KG1 (cell line): ENCODE results near the gene SLAMF6.

Source experiments
- DNase-seq: peaks from one replicate; lab custom pipeline; 2025; lab: John Stamatoyannopoulos, UW

Gene SLAMF6

GRCh38 chr1:160467576-160467975 is 55.5 kb downstream of the SLAMF6 start:
- no peak for DNase-seq

GRCh38 chr1:160466961-160467360 is 56.1 kb downstream of the SLAMF6 start:
- no peak for DNase-seq

- no peak for DNase-seq
Measured at GRCh38 chr1:160465123-160465522, 57.9 kb downstream of the SLAMF6 start.

- DNase-seq: no peak
Measured at GRCh38 chr1:160460683-160461287, 62.3 kb downstream of the SLAMF6 start.

- DNase-seq: no peak
Measured at GRCh38 chr1:160460214-160460642, 62.8 kb downstream of the SLAMF6 start.

- no peak for DNase-seq
Measured at GRCh38 chr1:160459687-160460086, 63.4 kb downstream of the SLAMF6 start.

- no peak for DNase-seq
Measured at GRCh38 chr1:160459056-160459455, 64.0 kb downstream of the SLAMF6 start.

- no peak for DNase-seq
Measured at GRCh38 chr1:160455153-160455517, 67.9 kb downstream of the SLAMF6 start.

GRCh38 chr1:160454371-160455152 is 68.5 kb downstream of the SLAMF6 start:
- DNase-seq: no peak

- DNase-seq: no peak
Measured at GRCh38 chr1:160453443-160453842, 69.6 kb downstream of the SLAMF6 start.

GRCh38 chr1:160451859-160452232 is 71.2 kb downstream of the SLAMF6 start:
- DNase-seq: no peak

GRCh38 chr1:160451119-160451858 is 71.8 kb downstream of the SLAMF6 start:
- no peak for DNase-seq

- no peak for DNase-seq
Measured at GRCh38 chr1:160449494-160449893, 73.6 kb downstream of the SLAMF6 start.

- DNase-seq: no peak
Measured at GRCh38 chr1:160446945-160447600, 76.0 kb downstream of the SLAMF6 start.

- DNase-seq: no peak
Measured at GRCh38 chr1:160439718-160440117, 83.3 kb downstream of the SLAMF6 start.

GRCh38 chr1:160438935-160439334 is 84.1 kb downstream of the SLAMF6 start:
- no peak for DNase-seq

GRCh38 chr1:160438317-160438918 is 84.6 kb downstream of the SLAMF6 start:
- DNase-seq: no peak

- no peak for DNase-seq
Measured at GRCh38 chr1:160437432-160438316, 85.4 kb downstream of the SLAMF6 start.

GRCh38 chr1:160436966-160437365 is 86.1 kb downstream of the SLAMF6 start:
- no peak for DNase-seq
